IPS-20b (cell line): ENCODE data around the gene PRR7.

Experiments
- H3K27ac ChIP-seq: one replicate; pipeline ENCODE4 v1.5.1; 2013; ENCODE audit warnings: low read length
- H3K27me3 ChIP-seq: 2 replicates; pipeline ENCODE4 v1.6.1; 2013; ENCODE audit warnings: mild to moderate bottlenecking, low read length, inconsistent platforms; ENCODE audit not compliant: insufficient read depth
- H3K36me3 ChIP-seq: 2 replicates; pipeline ENCODE4 v1.6.1; 2013; ENCODE audit warnings: low read depth, mild to moderate bottlenecking, inconsistent platforms, low read length, moderate library complexity; ENCODE audit not compliant: insufficient read depth
- H3K4me1 ChIP-seq: 2 replicates; pipeline ENCODE4 v1.6.1; 2013; ENCODE audit warnings: mild to moderate bottlenecking, control low read depth, inconsistent platforms, low read length, moderate library complexity; ENCODE audit not compliant: insufficient read depth
- H3K4me3 ChIP-seq: 2 replicates; pipeline ENCODE4 v1.5.1; 2013; ENCODE audit warnings: mild to moderate bottlenecking, low read length, inconsistent platforms
- H3K9ac ChIP-seq: 2 replicates; pipeline ENCODE4 v1.6.1; 2013; ENCODE audit warnings: low read depth, mild to moderate bottlenecking, inconsistent platforms, low read length, moderate library complexity
- H3K9me3 ChIP-seq: 2 replicates; pipeline ENCODE4 v1.6.1; 2013; ENCODE audit warnings: mild to moderate bottlenecking, low read depth, low read length, inconsistent platforms; ENCODE audit not compliant: insufficient read depth

PRR7 gene

DNA sequence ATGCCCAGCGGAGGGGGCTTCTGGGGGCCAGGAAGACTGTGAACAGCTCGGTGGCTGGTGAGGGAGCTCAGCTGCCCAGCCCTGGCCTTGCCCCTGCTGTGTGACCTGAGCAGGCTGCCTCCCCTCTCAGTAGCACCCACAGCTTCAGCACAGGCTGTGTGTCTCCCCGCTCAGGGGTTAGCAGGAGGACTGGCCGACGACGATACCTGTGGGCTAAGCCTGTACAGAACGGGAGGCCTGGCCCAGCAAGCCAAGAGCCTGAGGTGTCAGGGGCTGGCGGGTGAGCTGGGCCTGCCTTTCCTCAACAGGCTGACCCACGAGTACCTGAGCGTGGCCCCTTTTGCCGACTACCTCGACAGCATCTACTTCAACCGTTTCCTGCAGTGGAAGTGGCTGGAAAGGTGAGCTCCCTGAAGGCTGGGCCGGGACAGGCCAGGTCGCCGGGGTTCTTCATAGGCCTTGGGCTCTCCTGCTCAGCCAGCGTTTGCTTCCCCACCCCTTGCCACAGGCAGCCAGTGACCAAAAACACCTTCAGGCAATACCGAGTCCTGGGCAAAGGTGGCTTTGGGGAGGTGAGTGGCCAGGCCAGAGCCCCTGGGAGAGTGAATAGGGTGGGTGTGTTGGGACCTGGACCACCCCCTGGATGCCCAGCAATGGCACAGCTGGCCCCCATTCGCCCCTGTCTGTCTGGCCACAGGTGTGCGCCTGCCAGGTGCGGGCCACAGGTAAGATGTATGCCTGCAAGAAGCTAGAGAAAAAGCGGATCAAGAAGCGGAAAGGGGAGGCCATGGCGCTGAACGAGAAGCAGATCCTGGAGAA, 13.6 kb upstream of the PRR7 start:
- Histone ChIP-seq H3K4me1 (no peaks in the 10 kb centered on the region), H3K27ac (no peak overlapping the region), H3K27me3 (no peaks in the 10 kb centered on the region), H3K9me3 (no peaks in the 10 kb centered on the region), H3K36me3 (peaks cover 71% of the 10 kb centered on the region), H3K4me3 (no peak overlapping the region), H3K9ac (no peak overlapping the region)

DNA sequence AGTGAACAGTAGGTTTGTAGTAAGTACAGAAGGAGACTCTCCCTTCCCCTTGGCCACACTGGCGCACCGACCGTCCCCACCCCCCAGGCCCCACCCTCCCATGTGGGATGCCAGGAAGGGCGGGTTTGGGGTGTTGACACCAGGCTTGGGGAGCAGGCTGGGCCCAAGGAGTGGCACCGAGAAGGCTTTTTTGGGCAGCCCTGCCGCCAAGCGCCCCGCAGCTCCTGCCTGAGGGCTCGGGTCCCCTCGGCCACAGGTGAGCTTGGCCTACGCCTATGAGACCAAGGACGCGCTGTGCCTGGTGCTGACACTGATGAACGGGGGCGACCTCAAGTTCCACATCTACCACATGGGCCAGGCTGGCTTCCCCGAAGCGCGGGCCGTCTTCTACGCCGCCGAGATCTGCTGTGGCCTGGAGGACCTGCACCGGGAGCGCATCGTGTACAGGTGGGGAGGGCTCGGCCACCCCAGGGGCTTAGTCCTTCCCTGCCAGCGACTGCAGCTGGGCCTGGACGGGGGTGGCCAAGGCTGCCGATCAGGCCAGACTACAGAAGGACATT, 12.9 kb upstream of the PRR7 start:
- H3K27me3 ChIP-seq: no peaks in the 10 kb centered on the region
- peaks cover 77% of the 10 kb centered on the region for H3K36me3 ChIP-seq
- no peak overlapping the region for H3K4me3 ChIP-seq
- H3K4me1 ChIP-seq: no peaks in the 10 kb centered on the region
- H3K9me3 ChIP-seq: no peaks in the 10 kb centered on the region
- no peak overlapping the region for H3K9ac ChIP-seq
- no peak overlapping the region for H3K27ac ChIP-seq

DNA sequence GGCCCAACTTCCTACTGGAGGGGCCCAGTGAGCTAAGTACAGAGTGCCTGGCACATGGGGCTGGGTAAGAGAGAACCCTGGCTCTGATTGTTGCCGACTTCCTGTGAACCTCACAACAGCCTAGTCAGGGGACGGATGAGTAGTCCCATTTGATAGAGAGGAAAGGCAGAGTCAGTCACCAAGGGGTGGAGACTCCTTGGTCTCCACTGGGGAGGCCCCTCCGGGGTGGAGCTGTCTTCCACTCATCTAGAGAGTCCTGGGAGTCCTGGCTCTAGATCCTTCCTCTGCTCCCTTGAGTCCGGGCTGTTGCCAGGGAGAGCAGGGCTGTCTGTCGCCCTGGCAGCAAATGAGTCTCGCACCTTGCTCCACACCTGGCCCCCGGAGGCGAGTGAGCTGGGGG, 12.2 kb upstream of the PRR7 start:
- Histone ChIP-seq H3K36me3 (peaks cover 79% of the 10 kb centered on the region), H3K27ac (no peak overlapping the region), H3K4me1 (no peaks in the 10 kb centered on the region), H3K9ac (no peak overlapping the region), H3K9me3 (no peaks in the 10 kb centered on the region), H3K4me3 (no peak overlapping the region), H3K27me3 (no peaks in the 10 kb centered on the region)

DNA sequence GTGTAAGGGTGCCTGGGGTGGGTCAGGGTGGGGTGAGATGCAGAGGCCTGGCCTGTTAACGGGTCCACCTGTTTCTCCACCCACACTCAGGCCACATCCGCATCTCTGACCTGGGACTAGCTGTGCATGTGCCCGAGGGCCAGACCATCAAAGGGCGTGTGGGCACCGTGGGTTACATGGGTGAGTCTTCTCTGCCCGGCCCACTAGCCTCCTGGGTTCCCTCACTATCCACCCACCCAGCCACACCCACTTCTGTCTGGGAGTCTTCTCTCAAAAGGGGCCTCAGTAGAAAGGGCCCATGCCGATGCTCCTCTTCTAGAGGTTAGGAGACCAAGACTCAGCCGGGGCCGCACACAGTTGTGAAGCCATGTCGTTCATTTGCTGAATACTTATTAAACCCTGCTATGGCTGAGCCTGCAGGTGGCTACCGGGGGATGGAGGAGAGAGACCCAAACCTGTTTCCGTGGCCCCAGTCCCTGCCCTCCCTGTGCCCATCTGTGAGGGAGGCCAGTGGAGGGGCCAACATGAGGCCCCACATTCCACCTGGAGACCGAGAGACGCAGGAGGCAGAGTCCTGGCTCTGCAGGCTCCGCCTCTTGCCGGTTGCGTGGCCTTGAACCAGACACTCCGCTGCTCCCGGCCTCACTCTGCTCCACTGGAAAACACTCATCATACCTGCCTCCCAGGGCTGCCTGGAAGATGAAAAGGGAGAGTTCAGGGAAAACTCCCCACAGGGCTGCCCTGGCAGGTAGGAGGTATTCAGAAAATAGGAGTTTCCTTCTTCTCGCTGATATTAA, 11.5 kb upstream of the PRR7 start:
- no peaks in the 10 kb centered on the region for H3K9me3 ChIP-seq
- H3K36me3 ChIP-seq: peaks cover 72% of the 10 kb centered on the region
- H3K4me3 ChIP-seq: no peak overlapping the region
- no peaks in the 10 kb centered on the region for H3K27me3 ChIP-seq
- no peak overlapping the region for H3K9ac ChIP-seq
- H3K27ac ChIP-seq: no peak overlapping the region
- peaks cover 5% of the 10 kb centered on the region; the same call in 1 of the 2 replicates for H3K4me1 ChIP-seq

DNA sequence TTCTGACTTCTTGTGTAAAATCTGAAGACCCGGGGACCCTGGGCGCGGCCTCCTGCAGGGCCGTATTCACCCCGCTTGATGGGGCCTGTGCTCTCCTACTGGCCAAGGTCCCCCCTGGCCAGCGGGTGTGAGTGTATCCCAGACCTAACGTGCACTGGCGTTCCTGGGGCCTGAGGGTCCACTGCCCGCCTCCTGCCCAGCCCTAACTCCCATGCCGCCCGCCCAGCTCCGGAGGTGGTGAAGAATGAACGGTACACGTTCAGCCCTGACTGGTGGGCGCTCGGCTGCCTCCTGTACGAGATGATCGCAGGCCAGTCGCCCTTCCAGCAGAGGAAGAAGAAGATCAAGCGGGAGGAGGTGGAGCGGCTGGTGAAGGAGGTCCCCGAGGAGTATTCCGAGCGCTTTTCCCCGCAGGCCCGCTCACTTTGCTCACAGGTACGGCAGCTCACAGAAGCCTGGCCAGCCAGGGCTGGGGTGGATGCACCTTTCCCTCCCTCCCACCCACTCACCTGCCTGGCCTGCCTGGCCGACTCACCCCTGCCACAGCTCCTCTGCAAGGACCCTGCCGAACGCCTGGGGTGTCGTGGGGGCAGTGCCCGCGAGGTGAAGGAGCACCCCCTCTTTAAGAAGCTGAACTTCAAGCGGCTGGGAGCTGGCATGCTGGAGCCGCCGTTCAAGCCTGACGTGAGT, 10.6 kb upstream of the PRR7 start:
- Histone ChIP-seq H3K9ac (no peak overlapping the region), H3K27me3 (no peaks in the 10 kb centered on the region), H3K4me3 (no peak overlapping the region), H3K36me3 (peaks cover 64% of the 10 kb centered on the region), H3K9me3 (no peaks in the 10 kb centered on the region), H3K27ac (no peak overlapping the region), H3K4me1 (peaks cover 5% of the 10 kb centered on the region; the same call in 1 of the 2 replicates)

DNA sequence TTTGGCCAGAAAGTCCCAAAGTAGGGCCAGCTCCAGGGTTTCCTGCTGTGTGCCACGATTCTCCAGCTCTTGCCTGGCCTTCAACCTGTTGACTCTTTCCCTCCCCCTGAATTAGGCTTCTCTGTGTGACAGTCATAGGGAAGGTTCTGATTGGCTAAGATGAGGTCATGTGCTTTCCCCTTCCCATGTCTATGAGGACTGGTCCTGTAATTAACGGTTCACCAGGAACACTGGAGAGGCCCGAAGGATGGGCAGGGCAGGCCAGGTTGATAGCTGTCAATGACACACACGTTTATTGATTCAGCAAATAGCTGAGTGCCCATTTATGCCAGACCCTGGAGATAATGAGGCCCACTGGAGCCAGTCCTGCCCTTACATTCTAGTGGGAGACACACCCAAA, 9.0 kb upstream of the PRR7 start:
- Histone ChIP-seq H3K9ac (no peak overlapping the region), H3K4me1 (peaks cover 5% of the 10 kb centered on the region; the same call in 1 of the 2 replicates), H3K27ac (no peak overlapping the region), H3K36me3 (peaks cover 48% of the 10 kb centered on the region), H3K4me3 (no peak overlapping the region), H3K27me3 (no peaks in the 10 kb centered on the region), H3K9me3 (no peaks in the 10 kb centered on the region)

DNA sequence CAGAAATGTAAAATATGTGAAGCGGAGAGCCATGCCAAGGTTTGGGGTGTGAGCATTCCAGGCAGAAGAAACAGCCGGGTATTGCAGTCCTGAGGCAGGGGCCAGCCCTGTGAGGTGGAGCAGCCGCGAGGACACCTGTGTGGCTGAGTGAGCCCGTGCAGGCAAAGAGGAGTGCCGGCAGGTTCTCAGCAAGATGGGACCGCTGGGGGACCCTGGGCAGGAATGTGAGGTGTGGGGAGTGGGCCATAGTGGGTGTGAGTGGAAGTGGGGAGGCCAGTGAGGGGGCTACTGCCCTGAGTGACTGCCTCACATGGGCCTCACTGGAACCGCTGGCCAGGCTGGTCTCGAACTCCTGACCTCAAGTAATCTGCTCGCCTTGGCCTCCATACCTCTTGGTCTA, 8.1 kb upstream of the PRR7 start:
- H3K36me3 ChIP-seq: peaks cover 40% of the 10 kb centered on the region
- no peak overlapping the region for H3K4me3 ChIP-seq
- H3K27me3 ChIP-seq: no peaks in the 10 kb centered on the region; the same call in 1 of the 2 replicates
- H3K9me3 ChIP-seq: no peaks in the 10 kb centered on the region
- H3K4me1 ChIP-seq: peaks cover 5% of the 10 kb centered on the region; the same call in 1 of the 2 replicates
- H3K9ac ChIP-seq: no peak overlapping the region
- no peak overlapping the region for H3K27ac ChIP-seq

DNA sequence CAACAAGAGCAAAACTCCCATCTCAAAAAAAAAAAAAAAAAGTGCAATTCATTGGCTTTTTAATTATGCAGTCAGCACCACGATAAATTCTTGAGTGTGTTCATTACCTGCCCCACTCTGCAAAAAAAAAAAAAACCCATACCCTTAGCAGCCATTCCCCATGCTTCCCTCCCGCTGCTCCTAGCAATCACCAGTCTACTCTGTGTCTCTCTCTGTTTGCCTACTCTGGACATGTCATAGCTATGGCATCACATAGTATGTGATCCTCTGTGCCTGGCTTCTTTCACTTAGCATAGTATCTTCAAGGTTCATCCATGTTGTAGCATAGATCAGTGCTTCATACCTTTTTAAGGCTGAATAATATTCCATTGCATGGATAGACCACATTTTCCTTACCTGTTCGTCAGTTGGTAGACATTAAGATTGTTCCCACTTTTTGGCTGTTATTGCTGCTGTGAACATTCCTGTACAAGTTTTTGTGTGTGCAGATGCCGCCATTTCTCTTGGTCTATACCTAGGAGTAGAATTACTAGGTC, 7.0 kb upstream of the PRR7 start:
- peaks cover 5% of the 10 kb centered on the region; the same call in 1 of the 2 replicates for H3K4me1 ChIP-seq
- H3K4me3 ChIP-seq: no peak overlapping the region
- no peak overlapping the region for H3K9ac ChIP-seq
- H3K9me3 ChIP-seq: no peaks in the 10 kb centered on the region
- peaks cover 29% of the 10 kb centered on the region for H3K36me3 ChIP-seq
- peaks cover 6% of the 10 kb centered on the region; the same call in 1 of the 2 replicates for H3K27me3 ChIP-seq
- no peak overlapping the region for H3K27ac ChIP-seq

DNA sequence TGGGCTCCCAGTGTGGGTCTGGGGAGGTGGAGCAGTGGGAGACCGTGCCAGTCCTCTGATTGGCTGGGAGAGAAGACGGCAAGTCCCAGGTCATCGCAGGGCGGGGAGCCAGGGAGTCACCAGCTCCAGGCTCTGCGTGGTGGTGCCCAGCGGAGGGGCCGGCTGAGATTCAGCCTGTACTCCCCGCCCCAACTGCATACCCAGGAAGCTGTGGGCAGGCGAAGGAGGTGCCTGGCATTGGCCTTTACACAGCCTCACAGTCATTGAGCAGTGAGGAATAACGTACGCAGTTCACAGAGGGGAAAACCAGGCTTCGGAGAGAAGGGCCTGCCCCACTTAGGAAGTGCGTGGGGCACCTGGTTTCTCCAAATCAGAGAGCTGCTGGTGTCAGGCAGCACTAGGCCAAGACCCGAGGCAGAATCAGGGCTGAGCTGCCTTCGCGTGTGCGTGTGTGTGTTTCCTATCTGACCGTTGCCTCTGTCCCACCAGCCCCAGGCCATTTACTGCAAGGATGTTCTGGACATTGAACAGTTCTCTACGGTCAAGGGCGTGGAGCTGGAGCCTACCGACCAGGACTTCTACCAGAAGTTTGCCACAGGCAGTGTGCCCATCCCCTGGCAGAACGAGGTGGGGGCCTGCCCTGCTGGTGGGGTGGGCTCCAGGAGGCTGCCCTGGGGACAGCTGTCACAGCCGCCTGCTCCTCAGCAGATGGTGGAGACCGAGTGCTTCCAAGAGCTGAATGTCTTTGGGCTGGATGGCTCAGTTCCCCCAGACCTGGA, 6.2 kb upstream of the PRR7 start:
- H3K27ac ChIP-seq: no peak overlapping the region
- no peak overlapping the region for H3K4me3 ChIP-seq
- H3K9ac ChIP-seq: no peak overlapping the region
- peaks cover 21% of the 10 kb centered on the region for H3K36me3 ChIP-seq
- H3K4me1 ChIP-seq: peaks cover 5% of the 10 kb centered on the region; the same call in 1 of the 2 replicates
- H3K27me3 ChIP-seq: peaks cover 14% of the 10 kb centered on the region
- no peaks in the 10 kb centered on the region for H3K9me3 ChIP-seq

DNA sequence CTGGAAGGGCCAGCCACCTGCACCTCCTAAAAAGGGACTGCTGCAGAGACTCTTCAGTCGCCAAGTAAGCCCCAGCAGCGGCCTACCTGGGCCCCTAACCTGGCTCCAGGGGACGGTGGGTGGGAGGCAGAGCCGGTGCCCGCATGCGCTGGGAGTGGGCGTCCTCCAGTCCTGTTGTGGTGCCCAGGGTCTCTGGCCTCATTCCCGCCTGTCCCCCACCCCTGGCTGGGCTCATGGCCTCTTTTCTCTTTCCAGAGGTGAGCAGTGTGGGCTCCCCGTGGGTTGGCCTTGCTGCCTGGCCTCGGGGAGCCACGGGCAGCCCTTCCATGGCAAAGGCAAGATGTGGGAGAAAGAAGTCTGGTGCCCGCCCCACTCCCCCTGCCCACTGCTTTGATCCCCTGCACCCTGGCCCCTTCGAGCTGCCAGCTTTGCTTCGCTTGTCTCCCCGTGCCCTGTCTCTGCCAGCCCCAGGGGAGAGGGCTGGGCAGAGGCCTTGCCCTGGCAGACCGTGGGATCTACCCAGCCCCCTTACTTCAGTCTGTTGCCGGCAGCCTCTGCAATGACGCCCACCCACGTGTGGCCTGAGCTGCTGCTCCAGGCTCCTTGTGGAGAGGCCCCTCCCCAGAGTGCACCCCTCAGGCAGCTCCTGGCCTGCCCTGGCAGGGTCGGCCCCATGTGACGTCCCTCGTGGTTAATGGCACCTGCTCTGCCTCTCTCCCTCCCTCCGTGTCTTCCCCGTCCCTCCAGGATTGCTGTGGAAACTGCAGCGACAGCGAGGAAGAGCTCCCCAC, 5.4 kb upstream of the PRR7 start:
- no peak overlapping the region for H3K4me3 ChIP-seq
- H3K9ac ChIP-seq: no peak overlapping the region
- no peak overlapping the region for H3K27ac ChIP-seq
- peaks cover 5% of the 10 kb centered on the region; the same call in 1 of the 2 replicates for H3K4me1 ChIP-seq
- H3K27me3 ChIP-seq: peaks cover 22% of the 10 kb centered on the region
- peaks cover 16% of the 10 kb centered on the region for H3K36me3 ChIP-seq
- no peaks in the 10 kb centered on the region for H3K9me3 ChIP-seq
